Osteocyte (in vitro differentiated cells): Measurements from ENCODE around the gene ANKS3. TPM values are rescaled to one million over a fixed set of nuclear protein-coding genes. Genes with fewer than 3 reads are reported as not detected.

Experiments used
- DNase-seq: peaks from one replicate; pipeline ENCODE4 v3.0.0; 2021; ENCODE audit warnings: mixed read lengths; ENCODE audit not compliant: unreplicated experiment; ENCODE audit errors: extremely low spot score
- H3K27ac Mint-ChIP-seq: one replicate; pipeline ENCODE4 v1.8.0; 2021; ENCODE audit warnings: mild to moderate bottlenecking, mixed read lengths; ENCODE audit not compliant: unreplicated experiment
- H3K27me3 Mint-ChIP-seq: one replicate; pipeline ENCODE4 v1.8.0; 2021; ENCODE audit warnings: mixed read lengths; ENCODE audit not compliant: unreplicated experiment
- H3K36me3 Mint-ChIP-seq: one replicate; pipeline ENCODE4 v1.8.0; 2021; ENCODE audit warnings: mixed read lengths; ENCODE audit not compliant: unreplicated experiment
- H3K4me1 Mint-ChIP-seq: one replicate; pipeline ENCODE4 v1.8.0; 2021; ENCODE audit warnings: mixed read lengths; ENCODE audit not compliant: unreplicated experiment
- H3K4me3 Mint-ChIP-seq: one replicate; pipeline ENCODE4 v1.8.0; 2021; ENCODE audit warnings: mild to moderate bottlenecking, moderate library complexity, mixed read lengths; ENCODE audit not compliant: unreplicated experiment
- H3K9me3 Mint-ChIP-seq: one replicate; pipeline ENCODE4 v1.8.0; 2021; ENCODE audit warnings: mixed read lengths; ENCODE audit not compliant: unreplicated experiment
- CTCF ChIP-seq: fragments of 200-600 bp; sonication (generic); IDR thresholded peaks from 2 replicates; pipeline ENCODE4 v1.5.0; 2021; ENCODE audit warnings: antibody characterized with exemption, mild to moderate bottlenecking, moderate library complexity
- total RNA-seq: library from RNA; stranded (reverse); gene quantifications from 2 replicates; pipeline ENCODE4 v1.2.1, GENCODE V29; 2021

ANKS3 gene
- total RNA-seq, 1 donor from 2014 or later = 30.0 TPM

GRCh38 chr16:4734730-4735535, 862 bp upstream of the ANKS3 start:
- H3K4me3 Mint-ChIP-seq = peak overlapping the region; percentile 93
- no peaks in the 10 kb centered on the region for H3K36me3 Mint-ChIP-seq
- peak; percentile 96 for DNase-seq
- H3K27me3 Mint-ChIP-seq = no peaks in the 10 kb centered on the region
- no peaks in the 10 kb centered on the region for H3K9me3 Mint-ChIP-seq
- H3K27ac Mint-ChIP-seq = peak overlapping the region; percentile 94
- peaks cover 16% of the 10 kb centered on the region for H3K4me1 Mint-ChIP-seq
- TF ChIP-seq CTCF = no peak

DNA sequence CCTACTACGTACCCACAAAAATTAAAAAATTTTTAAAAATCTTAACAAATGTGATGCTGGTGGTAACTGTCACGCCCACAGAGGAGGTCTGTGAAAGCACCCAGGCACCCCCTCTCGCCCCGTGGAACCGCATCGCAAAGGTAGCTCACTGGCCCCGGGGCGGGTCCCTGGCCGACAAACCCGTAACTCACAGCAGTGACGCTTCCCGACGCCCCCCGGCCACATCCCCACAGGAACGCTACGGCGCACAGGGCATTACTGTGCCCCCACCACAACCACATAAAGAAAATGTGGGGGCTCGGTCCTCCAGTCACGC, 366 bp downstream of the ANKS3 start:
- Mint-ChIP-seq H3K4me3 (peak overlapping the region; percentile 93), H3K27me3 (no peaks in the 10 kb centered on the region), H3K36me3 (peaks cover 4% of the 10 kb centered on the region), H3K9me3 (no peaks in the 10 kb centered on the region), H3K27ac (peak overlapping the region; percentile 31), H3K4me1 (peaks cover 16% of the 10 kb centered on the region)
- DNase-seq = no peak
- no peak for TF ChIP-seq CTCF

GRCh38 chr16:4733211-4733742, 794 bp downstream of the ANKS3 start:
- no peak for TF ChIP-seq CTCF
- H3K36me3 Mint-ChIP-seq = peaks cover 9% of the 10 kb centered on the region
- peaks cover 16% of the 10 kb centered on the region for H3K4me1 Mint-ChIP-seq
- H3K9me3 Mint-ChIP-seq = no peaks in the 10 kb centered on the region
- no peak for DNase-seq
- no peaks in the 10 kb centered on the region for H3K27me3 Mint-ChIP-seq
- peak overlapping the region; percentile 31 for H3K27ac Mint-ChIP-seq
- H3K4me3 Mint-ChIP-seq = peak overlapping the region; percentile 93

GRCh38 chr16:4729876-4730275, 4.2 kb downstream of the ANKS3 start:
- Mint-ChIP-seq H3K36me3 (peaks cover 12% of the 10 kb centered on the region), H3K27ac (no peak overlapping the region), H3K4me1 (peaks cover 9% of the 10 kb centered on the region), H3K9me3 (no peaks in the 10 kb centered on the region), H3K4me3 (no peak overlapping the region), H3K27me3 (no peaks in the 10 kb centered on the region)
- DNase-seq = no peak
- TF ChIP-seq CTCF = no peak

GRCh38 chr16:4728676-4729075, 5.4 kb downstream of the ANKS3 start:
- no peaks in the 10 kb centered on the region for H3K9me3 Mint-ChIP-seq
- H3K27ac Mint-ChIP-seq = no peak overlapping the region
- H3K36me3 Mint-ChIP-seq = peaks cover 12% of the 10 kb centered on the region
- peaks cover 9% of the 10 kb centered on the region for H3K4me1 Mint-ChIP-seq
- no peak overlapping the region for H3K4me3 Mint-ChIP-seq
- TF ChIP-seq CTCF = no peak
- DNase-seq = no peak
- H3K27me3 Mint-ChIP-seq = no peaks in the 10 kb centered on the region
